ENCODE data around the gene ZBTB7B.

Gene ZBTB7B

DNA sequence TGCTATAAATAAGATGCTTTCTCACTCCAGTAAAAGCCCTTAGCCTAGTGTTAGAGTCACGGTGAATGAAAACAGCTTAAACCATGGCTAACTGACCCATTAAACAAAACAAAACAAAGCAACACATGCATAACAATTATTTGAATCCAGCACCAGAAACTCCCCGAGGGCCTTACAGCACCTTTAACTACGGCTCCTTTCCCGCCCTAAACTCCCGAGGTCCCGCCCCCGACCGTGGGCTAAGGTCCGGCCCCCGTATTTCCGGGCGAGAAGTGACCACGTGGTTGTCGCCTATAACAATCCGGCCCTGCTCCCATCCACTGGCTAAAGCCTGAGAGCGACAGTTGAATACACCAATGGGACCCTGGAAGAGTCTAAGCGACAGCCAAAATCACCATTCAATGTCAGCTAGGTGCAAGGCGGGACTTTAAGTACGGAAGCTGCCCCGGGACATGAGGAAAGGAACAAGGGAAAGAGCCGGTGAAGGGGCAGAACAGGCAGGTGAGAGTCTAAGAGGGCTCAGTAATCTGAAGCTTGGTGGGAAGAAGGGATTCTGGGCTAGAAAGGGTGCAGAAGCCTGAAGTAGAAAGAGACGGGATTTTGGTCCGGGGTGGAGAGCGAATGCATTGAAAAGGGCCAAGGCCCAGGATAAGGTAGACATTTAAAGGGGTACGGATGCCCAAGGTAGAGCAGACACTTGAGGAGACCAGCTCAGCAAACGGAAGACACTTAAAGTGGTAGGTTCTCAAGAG lies 19.5 kb upstream of the ZBTB7B start, which contains the start of gene FLAD1 (continued):
- 0 out of 2 replicates have a peak, but pooled peaks have one; percentile 68 for TF ChIP-seq OSR2 (tag by site-specific recombination; IDR thresholded peaks at IDR 0.05)
- TF ChIP-seq, protein P1, sequence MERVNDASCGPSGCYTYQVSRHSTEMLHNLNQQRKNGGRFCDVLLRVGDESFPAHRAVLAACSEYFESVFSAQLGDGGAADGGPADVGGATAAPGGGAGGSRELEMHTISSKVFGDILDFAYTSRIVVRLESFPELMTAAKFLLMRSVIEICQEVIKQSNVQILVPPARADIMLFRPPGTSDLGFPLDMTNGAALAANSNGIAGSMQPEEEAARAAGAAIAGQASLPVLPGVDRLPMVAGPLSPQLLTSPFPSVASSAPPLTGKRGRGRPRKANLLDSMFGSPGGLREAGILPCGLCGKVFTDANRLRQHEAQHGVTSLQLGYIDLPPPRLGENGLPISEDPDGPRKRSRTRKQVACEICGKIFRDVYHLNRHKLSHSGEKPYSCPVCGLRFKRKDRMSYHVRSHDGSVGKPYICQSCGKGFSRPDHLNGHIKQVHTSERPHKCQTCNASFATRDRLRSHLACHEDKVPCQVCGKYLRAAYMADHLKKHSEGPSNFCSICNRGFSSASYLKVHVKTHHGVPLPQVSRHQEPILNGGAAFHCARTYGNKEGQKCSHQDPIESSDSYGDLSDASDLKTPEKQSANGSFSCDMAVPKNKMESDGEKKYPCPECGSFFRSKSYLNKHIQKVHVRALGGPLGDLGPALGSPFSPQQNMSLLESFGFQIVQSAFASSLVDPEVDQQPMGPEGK (tag by site-specific recombination; IDR thresholded peaks at IDR 0.05), result peak; percentile 86
- TF ChIP-seq, protein P2, sequence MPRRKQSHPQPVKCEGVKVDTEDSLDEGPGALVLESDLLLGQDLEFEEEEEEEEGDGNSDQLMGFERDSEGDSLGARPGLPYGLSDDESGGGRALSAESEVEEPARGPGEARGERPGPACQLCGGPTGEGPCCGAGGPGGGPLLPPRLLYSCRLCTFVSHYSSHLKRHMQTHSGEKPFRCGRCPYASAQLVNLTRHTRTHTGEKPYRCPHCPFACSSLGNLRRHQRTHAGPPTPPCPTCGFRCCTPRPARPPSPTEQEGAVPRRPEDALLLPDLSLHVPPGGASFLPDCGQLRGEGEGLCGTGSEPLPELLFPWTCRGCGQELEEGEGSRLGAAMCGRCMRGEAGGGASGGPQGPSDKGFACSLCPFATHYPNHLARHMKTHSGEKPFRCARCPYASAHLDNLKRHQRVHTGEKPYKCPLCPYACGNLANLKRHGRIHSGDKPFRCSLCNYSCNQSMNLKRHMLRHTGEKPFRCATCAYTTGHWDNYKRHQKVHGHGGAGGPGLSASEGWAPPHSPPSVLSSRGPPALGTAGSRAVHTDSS (tag by site-specific recombination; IDR thresholded peaks at IDR 0.05), result no peak
- no peak for TF ChIP-seq IKZF3 (tag by site-specific recombination; IDR thresholded peaks at IDR 0.05)
- TF ChIP-seq SP3 (tag by site-specific recombination; IDR thresholded peaks at IDR 0.05), result peak; percentile 97
- TF ChIP-seq SP2 (tag by site-specific recombination; IDR thresholded peaks at IDR 0.05), result peak; percentile 99
- peak; percentile 56; the same call in 1 of the 2 replicates for TF ChIP-seq KLF9 (tag by site-specific recombination; IDR thresholded peaks at IDR 0.05; ENCODE audit: low read depth)
- TF ChIP-seq PRDM1 (tag by site-specific recombination; IDR thresholded peaks at IDR 0.05), result peak; percentile 96
- TF ChIP-seq ZNF843 (tag by site-specific recombination; IDR thresholded peaks at IDR 0.05), result 0 out of 2 replicates have a peak, but pooled peaks have one; percentile 27
- TF ChIP-seq EGR2 (tag by site-specific recombination; IDR thresholded peaks at IDR 0.05; ENCODE audit: low read depth), result peak; percentile 84
- TF ChIP-seq, protein P3, sequence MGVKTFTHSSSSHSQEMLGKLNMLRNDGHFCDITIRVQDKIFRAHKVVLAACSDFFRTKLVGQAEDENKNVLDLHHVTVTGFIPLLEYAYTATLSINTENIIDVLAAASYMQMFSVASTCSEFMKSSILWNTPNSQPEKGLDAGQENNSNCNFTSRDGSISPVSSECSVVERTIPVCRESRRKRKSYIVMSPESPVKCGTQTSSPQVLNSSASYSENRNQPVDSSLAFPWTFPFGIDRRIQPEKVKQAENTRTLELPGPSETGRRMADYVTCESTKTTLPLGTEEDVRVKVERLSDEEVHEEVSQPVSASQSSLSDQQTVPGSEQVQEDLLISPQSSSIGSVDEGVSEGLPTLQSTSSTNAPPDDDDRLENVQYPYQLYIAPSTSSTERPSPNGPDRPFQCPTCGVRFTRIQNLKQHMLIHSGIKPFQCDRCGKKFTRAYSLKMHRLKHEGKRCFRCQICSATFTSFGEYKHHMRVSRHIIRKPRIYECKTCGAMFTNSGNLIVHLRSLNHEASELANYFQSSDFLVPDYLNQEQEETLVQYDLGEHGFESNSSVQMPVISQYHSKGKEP (tag by site-specific recombination; IDR thresholded peaks at IDR 0.05), result 0 out of 2 replicates have a peak, but pooled peaks have one; percentile 8
- TF ChIP-seq, protein P4, sequence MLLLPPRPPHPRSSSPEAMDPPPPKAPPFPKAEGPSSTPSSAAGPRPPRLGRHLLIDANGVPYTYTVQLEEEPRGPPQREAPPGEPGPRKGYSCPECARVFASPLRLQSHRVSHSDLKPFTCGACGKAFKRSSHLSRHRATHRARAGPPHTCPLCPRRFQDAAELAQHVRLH (tag by site-specific recombination; IDR thresholded peaks at IDR 0.05), result peak; percentile 94
- TF ChIP-seq ZBTB8A (tag by site-specific recombination; IDR thresholded peaks at IDR 0.05), result peak; percentile 42; the same call in 1 of the 2 replicates
- TF ChIP-seq, protein P5, sequence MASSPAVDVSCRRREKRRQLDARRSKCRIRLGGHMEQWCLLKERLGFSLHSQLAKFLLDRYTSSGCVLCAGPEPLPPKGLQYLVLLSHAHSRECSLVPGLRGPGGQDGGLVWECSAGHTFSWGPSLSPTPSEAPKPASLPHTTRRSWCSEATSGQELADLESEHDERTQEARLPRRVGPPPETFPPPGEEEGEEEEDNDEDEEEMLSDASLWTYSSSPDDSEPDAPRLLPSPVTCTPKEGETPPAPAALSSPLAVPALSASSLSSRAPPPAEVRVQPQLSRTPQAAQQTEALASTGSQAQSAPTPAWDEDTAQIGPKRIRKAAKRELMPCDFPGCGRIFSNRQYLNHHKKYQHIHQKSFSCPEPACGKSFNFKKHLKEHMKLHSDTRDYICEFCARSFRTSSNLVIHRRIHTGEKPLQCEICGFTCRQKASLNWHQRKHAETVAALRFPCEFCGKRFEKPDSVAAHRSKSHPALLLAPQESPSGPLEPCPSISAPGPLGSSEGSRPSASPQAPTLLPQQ (tag by site-specific recombination; IDR thresholded peaks at IDR 0.05), result peak; percentile 61
- TF ChIP-seq, protein P6, sequence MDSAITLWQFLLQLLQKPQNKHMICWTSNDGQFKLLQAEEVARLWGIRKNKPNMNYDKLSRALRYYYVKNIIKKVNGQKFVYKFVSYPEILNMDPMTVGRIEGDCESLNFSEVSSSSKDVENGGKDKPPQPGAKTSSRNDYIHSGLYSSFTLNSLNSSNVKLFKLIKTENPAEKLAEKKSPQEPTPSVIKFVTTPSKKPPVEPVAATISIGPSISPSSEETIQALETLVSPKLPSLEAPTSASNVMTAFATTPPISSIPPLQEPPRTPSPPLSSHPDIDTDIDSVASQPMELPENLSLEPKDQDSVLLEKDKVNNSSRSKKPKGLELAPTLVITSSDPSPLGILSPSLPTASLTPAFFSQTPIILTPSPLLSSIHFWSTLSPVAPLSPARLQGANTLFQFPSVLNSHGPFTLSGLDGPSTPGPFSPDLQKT (IDR thresholded peaks at IDR 0.05; ENCODE audit: borderline replicate concordance, low read depth, low read length), result peak; percentile 77; the same call in 1 of the 2 replicates
- no peak for TF ChIP-seq ZNF138 (tag by site-specific recombination; IDR thresholded peaks at IDR 0.05; ENCODE audit: borderline replicate concordance)
- TF ChIP-seq, protein P7, sequence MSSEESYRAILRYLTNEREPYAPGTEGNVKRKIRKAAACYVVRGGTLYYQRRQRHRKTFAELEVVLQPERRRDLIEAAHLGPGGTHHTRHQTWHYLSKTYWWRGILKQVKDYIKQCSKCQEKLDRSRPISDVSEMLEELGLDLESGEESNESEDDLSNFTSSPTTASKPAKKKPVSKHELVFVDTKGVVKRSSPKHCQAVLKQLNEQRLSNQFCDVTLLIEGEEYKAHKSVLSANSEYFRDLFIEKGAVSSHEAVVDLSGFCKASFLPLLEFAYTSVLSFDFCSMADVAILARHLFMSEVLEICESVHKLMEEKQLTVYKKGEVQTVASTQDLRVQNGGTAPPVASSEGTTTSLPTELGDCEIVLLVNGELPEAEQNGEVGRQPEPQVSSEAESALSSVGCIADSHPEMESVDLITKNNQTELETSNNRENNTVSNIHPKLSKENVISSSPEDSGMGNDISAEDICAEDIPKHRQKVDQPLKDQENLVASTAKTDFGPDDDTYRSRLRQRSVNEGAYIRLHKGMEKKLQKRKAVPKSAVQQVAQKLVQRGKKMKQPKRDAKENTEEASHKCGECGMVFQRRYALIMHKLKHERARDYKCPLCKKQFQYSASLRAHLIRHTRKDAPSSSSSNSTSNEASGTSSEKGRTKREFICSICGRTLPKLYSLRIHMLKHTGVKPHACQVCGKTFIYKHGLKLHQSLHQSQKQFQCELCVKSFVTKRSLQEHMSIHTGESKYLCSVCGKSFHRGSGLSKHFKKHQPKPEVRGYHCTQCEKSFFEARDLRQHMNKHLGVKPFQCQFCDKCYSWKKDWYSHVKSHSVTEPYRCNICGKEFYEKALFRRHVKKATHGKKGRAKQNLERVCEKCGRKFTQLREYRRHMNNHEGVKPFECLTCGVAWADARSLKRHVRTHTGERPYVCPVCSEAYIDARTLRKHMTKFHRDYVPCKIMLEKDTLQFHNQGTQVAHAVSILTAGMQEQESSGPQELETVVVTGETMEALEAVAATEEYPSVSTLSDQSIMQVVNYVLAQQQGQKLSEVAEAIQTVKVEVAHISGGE (tag by site-specific recombination; conservative IDR thresholded peaks at IDR 0.05; ENCODE audit: low read depth), result peak; percentile 68
- TF ChIP-seq ZFP3 (tag by site-specific recombination; IDR thresholded peaks at IDR 0.05; ENCODE audit: low read depth), result no peak
- peak; percentile 89 for TF ChIP-seq ZFHX2 (tag by site-specific recombination; conservative IDR thresholded peaks at IDR 0.05)
- TF ChIP-seq, protein P8, sequence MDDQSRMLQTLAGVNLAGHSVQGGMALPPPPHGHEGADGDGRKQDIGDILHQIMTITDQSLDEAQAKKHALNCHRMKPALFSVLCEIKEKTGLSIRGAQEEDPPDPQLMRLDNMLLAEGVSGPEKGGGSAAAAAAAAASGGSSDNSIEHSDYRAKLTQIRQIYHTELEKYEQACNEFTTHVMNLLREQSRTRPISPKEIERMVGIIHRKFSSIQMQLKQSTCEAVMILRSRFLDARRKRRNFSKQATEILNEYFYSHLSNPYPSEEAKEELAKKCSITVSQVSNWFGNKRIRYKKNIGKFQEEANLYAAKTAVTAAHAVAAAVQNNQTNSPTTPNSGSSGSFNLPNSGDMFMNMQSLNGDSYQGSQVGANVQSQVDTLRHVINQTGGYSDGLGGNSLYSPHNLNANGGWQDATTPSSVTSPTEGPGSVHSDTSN (CRISPR knock-in tag; IDR thresholded peaks at IDR 0.05), result peak; percentile 100
- peak; percentile 93 for TF ChIP-seq ZXDB (tag by site-specific recombination; IDR thresholded peaks at IDR 0.05)
- peak; percentile 96 for TF ChIP-seq ZNF10 (tag by site-specific recombination; IDR thresholded peaks at IDR 0.05)
- TF ChIP-seq KLF10 (tag by site-specific recombination; IDR thresholded peaks at IDR 0.05), result peak; percentile 72
- peak; percentile 66 for TF ChIP-seq SP7 (tag by site-specific recombination; IDR thresholded peaks at IDR 0.05)
- TF ChIP-seq ZNF629 (tag by site-specific recombination; IDR thresholded peaks at IDR 0.05), result peak; percentile 63

All from HEK293 (cell line).